COR-L47 (cell line): ENCODE data around the gene STRBP.
"Not testable (repeated sequence)": the region's sequence is repeated elsewhere in the genome, so short reads cannot be mapped to it uniquely, and the experiment has no call there.

Source experiments
- DNase-seq: peaks from one replicate; lab custom pipeline; 2025; lab: John Stamatoyannopoulos, UW

Gene STRBP

DNA sequence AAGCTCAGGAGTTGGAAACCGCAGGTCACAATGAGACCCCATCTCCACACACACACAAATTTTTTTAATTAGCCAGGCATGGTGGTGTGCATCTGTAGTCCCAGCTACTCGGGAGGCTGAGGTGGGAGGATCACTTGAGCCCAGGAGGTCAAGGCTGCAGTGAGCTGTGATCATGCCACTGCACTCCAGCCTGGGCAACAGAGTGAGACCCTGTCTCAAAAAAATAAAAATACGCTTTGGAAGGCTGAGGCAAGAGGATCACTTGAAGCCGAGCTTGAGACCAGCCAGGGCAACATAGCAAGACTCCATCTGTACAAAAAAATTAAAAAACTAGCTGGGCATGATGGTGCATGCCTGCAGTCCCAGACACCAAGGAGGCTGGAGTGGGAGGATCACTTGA lies 19.2 kb downstream of the STRBP start:
- DNase-seq = not testable (repeated sequence)

DNA sequence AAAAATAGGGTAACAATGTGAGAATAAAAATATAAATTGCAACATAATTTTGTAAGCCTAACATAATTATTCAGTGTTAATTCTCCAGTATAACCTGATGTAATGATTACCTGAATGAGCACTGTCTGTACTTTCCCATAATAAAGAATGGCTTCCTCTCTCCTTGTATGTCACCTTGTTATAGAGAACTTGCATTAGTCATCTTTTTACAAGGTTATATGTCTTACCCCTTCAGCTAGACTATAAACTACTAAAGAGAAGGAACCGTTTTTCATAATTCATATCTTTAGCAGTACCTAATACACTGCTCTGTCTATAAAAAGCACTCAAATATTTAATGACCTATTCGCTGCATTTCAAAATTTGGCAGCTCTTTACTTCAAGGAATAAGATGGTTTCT lies 19.8 kb downstream of the STRBP start:
- DNase-seq = no peak

DNA sequence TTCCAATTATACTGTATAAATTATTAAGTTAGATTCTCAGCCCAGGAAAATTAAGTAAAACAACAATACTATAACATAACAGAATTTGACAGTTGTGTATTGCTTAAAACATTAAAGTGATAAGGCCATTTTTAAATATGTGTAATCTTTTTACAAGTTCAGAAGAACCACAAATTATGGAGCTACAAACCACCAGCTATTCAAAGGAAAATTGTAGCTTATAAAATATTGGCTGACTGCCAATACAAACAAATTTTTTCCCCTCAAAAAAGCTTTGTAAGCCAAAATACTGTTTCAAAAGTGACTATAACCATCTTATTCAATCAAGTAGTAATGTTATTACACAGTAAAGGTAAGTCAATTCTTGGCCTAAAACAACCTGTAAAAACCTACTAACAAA lies 21.9 kb downstream of the STRBP start:
- peak; percentile 6 for DNase-seq

DNA sequence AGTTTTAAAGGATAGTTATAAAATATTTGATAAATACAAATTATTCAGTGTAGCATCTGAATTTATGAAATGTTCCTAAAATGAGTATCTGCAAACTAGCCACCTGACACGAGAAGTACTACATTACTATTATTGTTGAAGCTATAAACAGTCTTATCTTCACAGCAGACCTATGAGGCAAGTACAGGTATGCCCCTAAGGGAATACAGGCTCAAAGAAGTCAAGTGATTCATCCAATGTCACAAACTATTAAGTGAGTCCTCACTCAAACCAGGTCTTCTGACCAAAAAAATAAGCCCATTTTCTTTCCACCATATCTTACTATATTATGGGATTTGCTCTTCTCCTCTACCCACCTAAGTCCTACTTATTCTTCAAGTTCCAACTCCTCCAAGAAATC lies 28.7 kb downstream of the STRBP start:
- no peak for DNase-seq

DNA sequence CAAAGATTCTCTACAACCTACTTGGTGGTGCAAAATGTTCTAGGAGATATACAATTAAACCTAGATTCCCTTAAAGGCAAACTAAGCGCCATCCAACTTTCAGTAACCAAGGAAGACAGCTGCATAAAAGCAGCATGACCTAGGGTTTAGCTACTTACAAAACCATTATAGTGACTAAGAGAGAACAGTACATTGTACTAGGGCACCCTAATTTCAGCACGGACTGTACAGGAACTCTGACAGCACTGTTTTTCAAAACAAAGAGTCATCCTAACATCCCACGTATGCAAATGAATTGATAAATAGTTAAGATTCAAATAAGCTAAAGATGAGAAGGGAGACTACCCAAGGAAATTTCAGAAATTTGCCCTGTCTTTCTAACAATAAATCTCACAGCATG lies 30.0 kb downstream of the STRBP start:
- no peak for DNase-seq

DNA sequence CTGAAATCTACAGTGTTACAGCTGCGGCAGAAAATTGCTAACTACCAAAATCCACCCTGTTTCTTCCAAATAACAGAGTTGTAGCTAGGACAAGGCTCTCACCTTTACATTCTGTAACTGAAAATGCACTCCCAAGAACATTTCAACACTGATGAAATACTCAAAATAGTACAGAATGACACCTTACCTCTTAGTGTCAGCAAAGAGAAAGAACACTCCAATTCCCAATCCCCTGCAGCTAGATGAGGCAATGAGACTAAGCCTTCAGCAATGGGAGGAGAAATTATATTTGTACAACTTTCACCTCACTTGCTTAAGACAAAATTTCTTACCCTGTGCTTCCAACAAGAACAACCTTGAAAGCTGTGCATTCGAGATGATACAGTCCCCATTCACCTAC lies 31.2 kb downstream of the STRBP start:
- no peak for DNase-seq

DNA sequence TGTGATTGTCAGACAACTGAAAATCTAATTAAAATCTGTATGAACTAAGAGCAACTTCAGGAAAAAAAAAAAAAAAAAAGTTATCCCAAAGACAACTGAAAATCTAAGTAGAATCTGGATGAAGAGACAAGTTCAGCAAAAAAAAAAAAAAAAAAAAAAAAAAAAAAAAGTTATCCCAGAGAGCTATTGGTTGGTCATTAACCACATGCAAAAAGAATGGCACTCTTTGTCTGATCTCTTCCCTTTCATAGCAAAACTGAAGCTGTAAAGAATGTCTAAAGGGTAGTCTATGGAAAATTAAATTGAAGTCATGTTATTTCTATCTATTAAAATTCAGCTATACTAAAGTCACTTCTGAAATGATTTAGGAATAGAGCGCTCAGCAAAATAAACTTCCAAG lies 32.9 kb downstream of the STRBP start:
- no peak for DNase-seq

DNA sequence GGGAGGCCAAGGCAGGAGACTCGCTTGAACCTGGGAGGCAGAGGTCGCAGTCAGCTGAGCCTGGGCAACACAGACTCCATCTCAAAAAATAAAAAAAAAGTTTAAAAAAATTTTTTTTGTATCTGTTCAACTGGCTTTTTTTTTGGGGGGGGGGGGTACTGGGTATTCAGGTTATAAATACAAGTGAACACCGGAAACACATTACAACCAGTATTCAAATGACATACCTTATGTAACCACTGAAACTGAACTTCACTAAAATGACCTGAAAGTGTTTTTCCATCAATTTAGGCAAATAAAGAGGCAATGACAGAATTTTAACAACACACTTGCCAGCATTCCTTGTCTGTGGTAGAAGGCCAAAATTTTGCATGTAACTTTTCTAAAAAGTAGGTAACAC lies 33.5 kb downstream of the STRBP start:
- no peak for DNase-seq

DNA sequence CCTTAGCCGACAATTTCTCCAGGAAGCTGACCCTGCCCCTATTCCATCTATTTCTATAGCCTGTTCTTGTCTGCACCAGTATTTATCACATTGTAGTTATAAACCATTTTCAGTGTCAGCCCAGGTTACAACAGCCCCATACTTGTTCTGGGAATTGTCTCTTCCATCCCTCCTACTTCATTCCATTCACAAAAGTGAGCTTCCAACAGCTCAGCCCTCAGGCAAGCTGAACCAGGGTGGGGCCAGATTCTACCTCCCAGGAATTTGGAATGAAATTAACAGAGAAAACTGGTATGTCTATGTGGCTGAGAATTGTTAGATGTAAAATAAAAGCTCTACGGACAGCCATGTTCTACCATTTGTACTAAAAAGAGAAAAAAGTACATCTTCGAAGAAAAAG lies 36.1 kb downstream of the STRBP start:
- no peak for DNase-seq

DNA sequence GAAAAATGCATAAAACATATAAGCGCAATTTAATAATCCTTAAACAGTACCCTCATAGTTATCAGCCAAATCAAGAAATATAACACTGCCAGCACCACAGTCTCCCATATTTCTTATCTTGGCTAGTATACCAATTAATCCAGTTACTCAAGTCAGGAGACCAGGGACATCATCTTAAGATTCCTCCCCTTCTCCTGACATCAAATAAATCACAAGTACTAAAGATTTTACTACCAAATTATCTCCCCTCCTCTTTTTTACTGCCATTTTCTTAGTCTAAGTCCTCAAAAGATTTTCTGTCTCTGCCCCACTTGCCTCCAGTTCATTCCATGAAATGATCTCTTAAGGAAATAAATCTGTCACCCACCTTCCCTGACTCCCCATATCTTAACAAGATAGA lies 37.0 kb downstream of the STRBP start:
- DNase-seq = no peak

DNA sequence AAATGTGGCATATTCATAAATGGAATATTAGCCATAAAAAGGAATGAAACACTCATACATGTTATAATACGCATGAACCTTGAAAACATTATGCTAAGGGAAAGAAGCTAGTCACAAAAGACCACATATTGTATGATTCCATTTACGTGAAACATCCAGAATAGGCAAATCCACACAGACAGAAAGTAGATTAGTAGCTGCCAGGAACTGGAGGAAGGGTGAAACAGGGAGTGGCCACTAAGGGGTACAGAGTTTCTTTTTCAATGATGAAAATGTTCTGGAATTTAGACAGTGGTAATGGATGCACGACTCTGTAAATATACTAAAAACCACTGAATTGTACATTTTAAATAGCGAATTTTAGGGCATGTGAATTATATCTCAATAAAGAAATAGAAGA lies 39.4 kb downstream of the STRBP start:
- no peak for DNase-seq

DNA sequence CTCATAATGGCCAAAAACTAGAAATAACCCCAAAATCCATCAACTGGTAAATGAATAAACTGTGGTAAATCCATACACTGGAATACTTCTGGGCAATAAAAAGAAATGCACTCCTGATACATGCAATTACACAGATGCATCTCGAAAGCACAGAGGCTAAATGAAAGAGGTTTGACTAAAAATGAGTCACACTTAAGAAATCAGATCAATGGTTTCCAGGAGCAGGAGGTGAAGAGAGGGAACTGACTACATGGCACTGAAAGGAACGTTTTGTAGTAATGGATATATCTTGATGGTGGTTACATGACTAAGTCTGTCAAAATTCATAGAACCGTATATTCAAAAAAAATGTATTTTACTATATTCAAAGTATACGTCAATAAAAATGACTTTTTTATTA lies 42.4 kb downstream of the STRBP start:
- DNase-seq = no peak

DNA sequence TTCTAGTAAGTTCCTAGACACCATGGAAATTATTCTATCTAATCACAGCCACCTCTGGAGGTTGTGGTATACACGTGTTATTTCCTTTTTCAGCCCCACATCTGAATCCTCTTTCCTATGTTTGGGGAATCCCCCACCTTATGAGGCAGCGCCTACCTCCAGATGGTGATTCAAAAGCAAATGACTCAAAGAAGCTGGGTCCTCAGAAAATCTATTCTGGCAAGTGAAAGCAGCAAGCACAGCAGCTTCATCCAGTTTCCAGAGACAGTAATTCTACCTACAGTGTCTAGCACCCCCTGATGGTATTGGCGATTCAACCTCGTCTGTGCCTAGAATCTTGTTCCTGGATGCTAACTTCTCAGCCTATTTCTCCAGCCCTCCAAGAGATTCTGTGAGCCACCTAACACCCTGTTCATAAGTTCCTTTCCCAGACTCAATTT lies 43.0 kb downstream of the STRBP start:
- DNase-seq = peak; percentile 13

DNA sequence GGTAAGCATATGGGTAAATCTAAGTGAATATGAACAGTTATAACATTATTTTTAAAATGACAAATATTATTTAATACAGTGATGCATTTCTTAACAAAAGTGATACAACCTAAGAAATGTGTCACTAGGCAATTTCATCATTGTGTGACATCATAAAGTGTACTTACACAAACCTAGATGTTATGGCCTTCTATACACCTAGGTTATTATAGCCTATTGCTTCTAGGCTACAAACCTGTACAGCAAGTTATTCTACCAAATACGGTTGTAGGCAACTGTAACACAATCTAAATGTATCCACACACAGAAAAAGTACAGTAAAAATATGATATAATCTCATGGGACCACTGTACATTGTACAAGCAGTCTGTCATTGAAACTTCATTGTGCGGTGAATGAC lies 48.3 kb downstream of the STRBP start:
- DNase-seq = no peak

DNA sequence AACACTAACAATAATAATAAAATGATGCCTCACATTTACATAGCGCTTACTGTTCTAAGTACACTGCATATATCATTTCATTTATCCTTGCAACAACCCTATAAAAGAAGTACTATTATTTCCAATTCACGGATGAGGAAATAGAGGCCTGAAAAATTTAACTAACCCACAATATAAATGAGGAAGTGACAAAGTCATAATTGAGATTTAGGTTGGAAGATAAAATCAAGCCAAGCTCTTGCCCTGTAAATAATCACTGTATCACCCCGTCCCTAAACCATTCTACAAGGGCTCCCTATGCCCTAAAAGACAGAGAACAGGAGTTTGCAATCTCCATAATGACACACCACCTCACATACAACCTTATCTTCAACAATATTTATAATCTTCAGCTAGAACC lies 49.6 kb downstream of the STRBP start:
- no peak for DNase-seq

DNA sequence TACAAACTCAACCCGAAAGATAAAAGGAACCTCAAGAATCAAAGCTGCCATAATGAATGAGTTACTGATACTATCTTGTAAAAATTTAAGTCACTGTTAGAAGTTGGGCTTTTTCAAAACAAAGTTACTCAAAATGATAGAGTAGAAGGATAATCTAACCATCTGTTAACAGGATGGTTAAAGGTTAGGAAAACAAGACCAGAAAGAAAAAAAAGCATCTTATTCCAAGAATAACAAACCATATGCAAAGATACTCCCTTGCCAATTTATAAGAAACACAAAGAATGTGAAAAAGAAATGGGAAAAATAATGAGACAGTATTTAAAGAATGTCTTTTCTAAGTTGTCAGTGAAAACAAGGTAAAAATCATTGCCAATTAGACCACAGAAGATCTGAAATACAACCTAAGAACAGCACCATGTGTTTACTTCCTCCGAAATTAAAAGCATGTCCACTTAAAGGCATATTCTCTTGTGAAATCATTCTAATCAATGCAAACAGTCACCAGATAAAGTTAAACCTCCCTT lies 51.2 kb downstream of the STRBP start:
- DNase-seq = no peak

DNA sequence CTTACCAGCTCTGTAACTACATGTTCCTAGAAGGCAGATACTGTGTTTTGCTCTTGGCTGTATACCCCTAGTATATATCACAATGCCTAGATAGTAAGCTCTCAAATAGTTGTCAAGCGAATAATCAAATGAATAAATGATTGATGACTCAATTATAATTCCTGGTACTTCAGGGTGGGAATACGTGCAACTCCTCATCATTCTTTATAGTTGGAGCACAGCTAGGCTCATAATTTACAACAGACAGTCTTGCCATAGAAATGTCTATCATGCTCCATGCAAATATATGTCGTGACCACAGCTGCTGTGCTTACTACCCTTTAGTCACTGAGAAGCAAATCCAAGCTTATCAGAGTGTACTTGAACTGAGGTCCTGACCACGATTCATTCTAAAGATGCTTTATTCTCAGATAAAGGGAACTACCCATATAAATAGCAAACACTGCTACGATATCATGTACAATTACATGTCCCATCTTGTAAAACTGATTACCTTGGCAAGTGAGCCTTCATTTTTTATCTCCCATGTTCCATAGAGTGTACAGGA lies 52.1 kb downstream of the STRBP start:
- no peak for DNase-seq

DNA sequence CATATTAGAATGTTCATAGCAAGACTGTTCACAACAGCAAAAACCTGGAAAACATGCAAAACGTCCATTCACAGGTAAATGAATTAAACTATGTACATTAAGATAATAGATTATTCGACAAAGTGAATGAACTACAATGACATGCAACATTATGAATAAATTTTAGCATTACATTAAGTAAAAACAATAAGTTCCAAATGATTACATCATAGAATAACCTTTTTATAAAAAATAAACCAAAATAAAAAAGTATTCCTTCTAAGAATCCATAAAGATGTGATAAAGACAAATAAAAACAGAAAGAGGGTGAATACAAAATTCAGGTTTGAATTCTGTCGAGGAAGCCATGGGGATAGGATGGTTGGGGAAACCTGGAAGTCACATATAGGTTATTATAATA lies 57.3 kb downstream of the STRBP start:
- no peak for DNase-seq

DNA sequence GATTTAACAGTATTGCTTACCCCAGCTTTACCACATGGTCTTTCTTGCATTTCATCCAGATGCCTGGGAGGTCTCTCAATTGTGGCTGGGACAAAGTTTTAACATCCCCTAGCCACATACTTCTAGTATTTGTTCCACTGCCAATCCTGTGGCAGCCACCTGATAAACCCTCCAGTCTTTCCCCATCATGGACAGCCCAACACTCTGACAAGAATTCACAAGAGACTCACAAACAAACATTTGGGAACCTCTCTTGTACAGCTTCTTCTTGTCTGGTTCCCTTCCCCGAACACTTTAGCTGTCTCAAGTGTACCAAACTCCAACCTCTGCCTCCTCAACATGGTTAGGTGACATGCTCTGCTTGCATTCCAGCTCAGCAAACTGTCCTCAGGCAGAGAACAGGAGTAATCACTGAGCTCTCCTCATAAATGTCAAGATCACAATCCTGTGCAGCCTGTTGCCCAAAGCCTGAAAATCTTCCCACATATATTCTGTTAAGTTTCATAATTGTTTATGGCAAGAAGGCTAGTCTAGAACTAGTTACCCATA lies 59.7 kb downstream of the STRBP start:
- DNase-seq = no peak

DNA sequence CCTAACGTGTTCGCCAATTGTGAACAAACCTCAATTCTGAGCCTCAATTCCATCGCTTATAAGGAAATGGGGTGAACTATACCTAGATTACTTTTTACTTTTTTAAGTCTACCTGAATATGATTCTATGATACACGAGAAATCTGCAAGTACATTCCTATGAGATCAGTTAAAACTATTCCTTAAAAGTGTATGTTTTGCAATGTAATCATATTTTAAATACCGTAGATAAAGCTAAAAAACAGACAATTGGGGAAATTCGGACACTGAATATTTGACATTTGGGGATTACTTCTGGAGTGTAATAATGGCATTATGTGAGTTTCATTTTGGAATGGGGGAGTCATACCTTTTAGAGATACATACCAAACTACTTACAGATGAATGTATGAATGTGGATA lies 62.3 kb downstream of the STRBP start:
- DNase-seq = no peak

DNA sequence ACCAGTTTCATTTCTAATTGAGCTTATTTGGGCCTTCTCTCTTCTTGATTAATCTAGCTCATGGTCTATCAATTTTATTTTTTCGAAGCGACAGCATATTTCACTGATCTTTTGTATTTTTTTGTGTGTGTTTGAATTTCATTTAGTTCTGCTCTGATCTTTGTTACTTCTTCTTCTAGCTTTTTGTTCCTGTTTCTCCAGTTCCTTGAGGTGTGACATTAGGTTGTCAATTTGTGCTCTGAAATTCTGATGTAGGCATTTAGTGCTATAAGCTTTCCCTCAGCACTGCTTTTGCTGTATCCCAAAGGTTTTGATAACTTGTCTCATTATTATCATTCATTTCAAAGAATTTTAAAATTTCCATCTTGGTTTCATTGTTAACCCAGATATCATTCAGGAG lies 67.3 kb downstream of the STRBP start:
- DNase-seq = no peak

DNA sequence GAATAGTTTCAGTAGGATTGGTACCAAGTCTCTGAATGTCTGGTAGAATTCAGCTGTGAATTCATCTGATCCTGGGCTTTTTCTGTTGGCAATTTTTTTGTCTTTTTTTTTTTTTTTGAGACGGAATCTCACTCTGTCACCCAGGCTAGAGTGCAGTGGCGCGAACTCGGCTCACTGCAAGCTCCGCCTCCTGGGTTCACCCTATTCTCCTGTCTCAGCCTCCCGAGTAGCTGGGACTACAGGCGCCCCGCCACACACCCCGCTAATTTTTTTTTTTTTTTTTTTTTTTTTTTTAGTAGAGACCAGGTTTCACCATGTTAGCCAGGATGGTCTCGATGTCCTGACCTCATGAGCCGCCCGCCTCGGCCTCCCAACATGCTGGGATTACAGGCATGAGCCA lies 67.9 kb downstream of the STRBP start:
- not testable (repeated sequence) for DNase-seq

DNA sequence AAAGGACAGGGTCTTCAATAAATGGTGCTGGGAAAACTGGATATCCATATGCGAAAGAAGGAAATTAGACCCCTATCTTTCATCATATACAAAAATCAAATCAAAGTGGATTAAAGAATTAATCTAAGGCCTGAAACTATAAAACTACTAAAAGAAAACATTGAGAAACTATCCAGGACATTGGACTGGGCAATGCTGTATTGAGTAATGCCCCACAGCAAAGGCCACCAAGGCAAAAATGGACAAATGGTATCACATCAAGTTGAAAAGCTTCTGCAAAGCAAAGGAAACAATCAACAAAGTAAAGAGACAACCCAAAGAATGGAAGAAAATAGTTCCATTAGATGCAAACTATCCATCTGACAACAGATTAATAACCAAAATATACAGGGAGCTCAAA lies 72.3 kb downstream of the STRBP start:
- DNase-seq = no peak

DNA sequence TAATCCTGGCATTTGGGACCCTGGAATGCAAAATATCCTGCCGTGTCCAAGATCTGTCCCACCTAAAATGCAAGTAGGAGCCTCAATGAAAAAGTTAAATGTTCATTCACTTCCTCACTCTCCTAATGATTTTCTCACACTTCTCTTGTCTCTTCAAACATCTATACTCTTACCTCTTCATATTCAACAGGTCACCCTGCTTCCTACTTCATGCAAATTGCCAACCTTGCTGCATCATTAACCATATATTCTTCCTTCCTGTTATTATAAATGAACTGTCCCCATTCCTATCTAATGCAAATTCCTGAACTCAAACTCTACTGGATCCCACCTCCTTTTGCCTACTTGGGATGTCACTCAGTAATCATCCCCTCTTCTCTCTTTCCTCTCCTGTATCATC lies 74.4 kb downstream of the STRBP start:
- DNase-seq = no peak
